OCI-LY1 (cell line): ENCODE data around the gene SHC1.
A peak's percentile ranks its signal among the peaks of the same experiment; 100 is the strongest.

Experiments used
- H2AFZ ChIP-seq: fragments of 200-600 bp; sonication (generic), shearing (Covaris generic); 2 replicates; pipeline ENCODE4 v1.6.0; 2014; ENCODE audit warnings: antibody characterized with exemption, mild to moderate bottlenecking, low read length
- H3F3A ChIP-seq: fragments of 200-600 bp; sonication (generic), shearing (Covaris generic); 2 replicates; pipeline ENCODE4 v1.6.0; 2014; ENCODE audit warnings: mild to moderate bottlenecking, antibody characterized with exemption, low read length, moderate library complexity; ENCODE audit not compliant: insufficient read depth
- H3K27ac ChIP-seq: fragments of 200-600 bp; sonication (generic); 2 replicates; pipeline ENCODE4 v1.5.1; 2014; ENCODE audit warnings: low read length, mixed run types, mild to moderate bottlenecking, low read depth; ENCODE audit not compliant: poor library complexity, severe bottlenecking
- H3K27me3 ChIP-seq: fragments of 200-600 bp; sonication (generic); 2 replicates; pipeline ENCODE4 v1.6.0; 2014; ENCODE audit warnings: antibody characterized with exemption, mild to moderate bottlenecking, low read length, moderate library complexity; ENCODE audit not compliant: insufficient read depth
- H3K36me3 ChIP-seq: fragments of 200-600 bp; sonication (generic); 2 replicates; pipeline ENCODE4 v1.6.1; 2014; ENCODE audit warnings: mild to moderate bottlenecking, antibody characterized with exemption, low read length, moderate library complexity, mixed read lengths; ENCODE audit not compliant: insufficient read depth
- H3K4me1 ChIP-seq: fragments of 200-600 bp; sonication (generic); 2 replicates; pipeline ENCODE4 v1.5.1; 2014; ENCODE audit warnings: mild to moderate bottlenecking, low read length, moderate library complexity; ENCODE audit not compliant: insufficient read depth, severe bottlenecking
- H3K4me2 ChIP-seq: fragments of 200-600 bp; sonication (generic), shearing (Covaris generic); 2 replicates; pipeline ENCODE4 v1.6.1; 2014; ENCODE audit warnings: low read length
- H3K4me3 ChIP-seq: fragments of 200-600 bp; sonication (generic); 2 replicates; pipeline ENCODE4 v1.5.1; 2014; ENCODE audit warnings: low read length, low read depth, mild to moderate bottlenecking, mixed read lengths; ENCODE audit not compliant: poor library complexity, severe bottlenecking
- H3K79me2 ChIP-seq: fragments of 200-600 bp; shearing (Covaris generic); 2 replicates; pipeline ENCODE4 v1.6.1; 2016; ENCODE audit warnings: mixed run types, low read length, mixed read lengths; ENCODE audit not compliant: insufficient read depth
- H3K9ac ChIP-seq: fragments of 200-600 bp; sonication (generic), shearing (Covaris generic); 2 replicates; pipeline ENCODE4 v1.6.1; 2014; ENCODE audit warnings: mild to moderate bottlenecking, low read length, mixed read lengths
- H3K9me2 ChIP-seq: fragments of 200-600 bp; sonication (generic), shearing (Covaris generic); 2 replicates; pipeline ENCODE4 v1.6.1; 2014; ENCODE audit warnings: low read depth, mild to moderate bottlenecking, low read length, mixed read lengths
- H3K9me3 ChIP-seq: fragments of 200-600 bp; shearing (Covaris generic); 2 replicates; pipeline ENCODE4 v1.6.1; 2014; ENCODE audit warnings: low read length, mixed read lengths
- H4K20me1 ChIP-seq: fragments of 200-600 bp; sonication (generic), shearing (Covaris generic); 2 replicates; pipeline ENCODE4 v1.6.0; 2016; ENCODE audit warnings: mild to moderate bottlenecking, low read length; ENCODE audit not compliant: insufficient read depth
- CTCF ChIP-seq: fragments of 200-600 bp; sonication (generic), shearing (Covaris generic); IDR thresholded peaks from 2 replicates; pipeline ENCODE4 v1.5.1; 2017; ENCODE audit warnings: mild to moderate bottlenecking, antibody characterized with exemption, low read length, moderate library complexity, mixed read lengths
- EZH2 ChIP-seq: fragments of 200-600 bp; sonication (generic), shearing (Covaris generic); IDR thresholded peaks from 2 replicates; pipeline ENCODE4 v1.8.0; 2017; ENCODE audit warnings: borderline replicate concordance, mixed run types, mild to moderate bottlenecking, antibody characterized with exemption, low read length, moderate library complexity, mixed read lengths

SHC1 gene

GRCh38 chr1:154941333-154942013, 29.1 kb downstream of the SHC1 start:
- H3F3A ChIP-seq = no peaks in the 10 kb centered on the region; the same call in 1 of the 2 replicates
- H3K36me3 ChIP-seq = peaks cover 4% of the 10 kb centered on the region; the same call in 1 of the 2 replicates
- H3K27ac ChIP-seq = peak overlapping the region; percentile 97
- H4K20me1 ChIP-seq = no peaks in the 10 kb centered on the region
- H3K4me2 ChIP-seq = peak overlapping the region; percentile 95
- H3K4me3 ChIP-seq = peak overlapping the region; percentile 65
- H3K79me2 ChIP-seq = no peaks in the 10 kb centered on the region
- no peaks in the 10 kb centered on the region for H3K9me2 ChIP-seq
- TF ChIP-seq EZH2 (no peak), CTCF (no peak)
- no peaks in the 10 kb centered on the region for H3K27me3 ChIP-seq
- no peaks in the 10 kb centered on the region for H3K9me3 ChIP-seq
- H3K9ac ChIP-seq = peak overlapping the region; percentile 92
- H2AFZ ChIP-seq = no peak overlapping the region
- peaks cover 76% of the 10 kb centered on the region for H3K4me1 ChIP-seq

GRCh38 chr1:154940651-154941194, 29.8 kb downstream of the SHC1 start:
- Histone ChIP-seq H3K4me1 (peaks cover 82% of the 10 kb centered on the region), H3K79me2 (no peaks in the 10 kb centered on the region; the same call in 1 of the 2 replicates), H3K4me2 (peak overlapping the region; percentile 95), H3K4me3 (peak overlapping the region; percentile 65), H3K9me2 (no peaks in the 10 kb centered on the region), H3K9ac (peak overlapping the region; percentile 92), H2AFZ (no peak overlapping the region), H3K36me3 (peaks cover 4% of the 10 kb centered on the region; the same call in 1 of the 2 replicates), H3K27me3 (no peaks in the 10 kb centered on the region), H3K9me3 (no peaks in the 10 kb centered on the region), H4K20me1 (no peaks in the 10 kb centered on the region), H3F3A (no peaks in the 10 kb centered on the region; the same call in 1 of the 2 replicates), H3K27ac (peak overlapping the region; percentile 97)
- no peak for TF ChIP-seq EZH2
- no peak for TF ChIP-seq CTCF

GRCh38 chr1:154940213-154940560, 30.4 kb downstream of the SHC1 start:
- Histone ChIP-seq H3K9me2 (no peaks in the 10 kb centered on the region), H3K27me3 (no peaks in the 10 kb centered on the region), H3K27ac (peak overlapping the region; percentile 97), H3K9ac (peak overlapping the region; percentile 92; the same call in 1 of the 2 replicates), H3K4me2 (peak overlapping the region; percentile 95), H3K36me3 (no peaks in the 10 kb centered on the region; the same call in 1 of the 2 replicates), H3F3A (no peaks in the 10 kb centered on the region; the same call in 1 of the 2 replicates), H4K20me1 (no peaks in the 10 kb centered on the region), H3K4me1 (peaks cover 85% of the 10 kb centered on the region), H3K9me3 (no peaks in the 10 kb centered on the region), H3K79me2 (no peaks in the 10 kb centered on the region; the same call in 1 of the 2 replicates), H3K4me3 (peak overlapping the region; percentile 65), H2AFZ (no peak overlapping the region)
- TF ChIP-seq EZH2 = no peak
